ENCODE results near the gene RIMS1.

The RIMS1 gene

GRCh38 chr6:72350296-72350881, 464.0 kb downstream of the RIMS1 start:
- Histone ChIP-seq H4K20me1 (no peaks in the 10 kb centered on the region), H3K9ac (no peak overlapping the region), H3K27me3 (no peaks in the 10 kb centered on the region), H3K4me1 (no peaks in the 10 kb centered on the region), H3K27ac (no peak overlapping the region), H3K36me3 (no peaks in the 10 kb centered on the region), H3K9me3 (replicated peaks in 1 of 11) (no peaks in the 10 kb centered on the region), H3K4me2 (no peak overlapping the region), H3K4me3 (no peak overlapping the region)
- no peak for TF ChIP-seq Cebpa-rat (IDR thresholded peaks at IDR 0.05)

GRCh38 chr6:72363844-72364740, 477.7 kb downstream of the RIMS1 start:
- no peak for TF ChIP-seq Cebpa-rat (IDR thresholded peaks at IDR 0.05)
- Histone ChIP-seq H3K4me3 (no peak overlapping the region), H3K9ac (no peak overlapping the region), H3K4me2 (no peak overlapping the region), H3K9me3 (replicated peaks in 1 of 11) (no peaks in the 10 kb centered on the region), H3K36me3 (no peaks in the 10 kb centered on the region), H4K20me1 (no peaks in the 10 kb centered on the region), H3K27ac (no peak overlapping the region), H3K27me3 (no peaks in the 10 kb centered on the region), H3K4me1 (no peaks in the 10 kb centered on the region)

- Histone ChIP-seq H3K4me3 (no peak overlapping the region), H3K4me2 (no peak overlapping the region), H3K4me1 (no peaks in the 10 kb centered on the region), H3K9ac (no peak overlapping the region), H4K20me1 (no peaks in the 10 kb centered on the region), H3K36me3 (no peaks in the 10 kb centered on the region), H3K27me3 (no peaks in the 10 kb centered on the region), H3K9me3 (replicated peaks in 1 of 11) (no peaks in the 10 kb centered on the region), H3K27ac (no peak overlapping the region)
- no peak for TF ChIP-seq Cebpa-rat (IDR thresholded peaks at IDR 0.05)
Observed at GRCh38 chr6:72365773-72366172, 479.4 kb downstream of the RIMS1 start.

- Histone ChIP-seq H4K20me1 (no peaks in the 10 kb centered on the region), H3K4me2 (no peak overlapping the region), H3K36me3 (no peaks in the 10 kb centered on the region), H3K27ac (no peak overlapping the region), H3K27me3 (no peaks in the 10 kb centered on the region), H3K4me1 (no peaks in the 10 kb centered on the region), H3K4me3 (no peak overlapping the region), H3K9me3 (replicated peaks in 1 of 11) (no peaks in the 10 kb centered on the region), H3K9ac (no peak overlapping the region)
- no peak for TF ChIP-seq Cebpa-rat (IDR thresholded peaks at IDR 0.05)
Observed at GRCh38 chr6:72367439-72367838, 481.1 kb downstream of the RIMS1 start.

GRCh38 chr6:72371473-72371872, 485.1 kb downstream of the RIMS1 start:
- H3K27me3 ChIP-seq: no peaks in the 10 kb centered on the region
- H3K4me3 ChIP-seq: no peak overlapping the region
- no peaks in the 10 kb centered on the region for H3K36me3 ChIP-seq
- no peak overlapping the region for H3K27ac ChIP-seq
- no peaks in the 10 kb centered on the region for H3K4me1 ChIP-seq
- no peak overlapping the region for H3K4me2 ChIP-seq
- no peaks in the 10 kb centered on the region for H4K20me1 ChIP-seq
- TF ChIP-seq Cebpa-rat (IDR thresholded peaks at IDR 0.05): no peak
- no peaks in the 10 kb centered on the region for H3K9me3 ChIP-seq (replicated peaks in 1 of 11)
- no peak overlapping the region for H3K9ac ChIP-seq

- Histone ChIP-seq H3K4me2 (no peak overlapping the region), H4K20me1 (no peaks in the 10 kb centered on the region), H3K9me3 (replicated peaks in 1 of 11) (no peaks in the 10 kb centered on the region), H3K36me3 (no peaks in the 10 kb centered on the region), H3K27ac (no peak overlapping the region), H3K4me3 (no peak overlapping the region), H3K9ac (no peak overlapping the region), H3K4me1 (no peaks in the 10 kb centered on the region), H3K27me3 (no peaks in the 10 kb centered on the region)
- no peak for TF ChIP-seq Cebpa-rat (IDR thresholded peaks at IDR 0.05)
Observed at GRCh38 chr6:72374172-72374571, 487.8 kb downstream of the RIMS1 start.

GRCh38 chr6:72374857-72375256, 488.5 kb downstream of the RIMS1 start:
- no peak overlapping the region for H3K4me3 ChIP-seq
- no peak for TF ChIP-seq Cebpa-rat (IDR thresholded peaks at IDR 0.05)
- H3K27ac ChIP-seq: no peak overlapping the region
- H3K9me3 ChIP-seq (replicated peaks in 1 of 11): no peaks in the 10 kb centered on the region
- no peaks in the 10 kb centered on the region for H3K36me3 ChIP-seq
- H3K4me2 ChIP-seq: no peak overlapping the region
- H3K4me1 ChIP-seq: no peaks in the 10 kb centered on the region
- no peaks in the 10 kb centered on the region for H3K27me3 ChIP-seq
- H3K9ac ChIP-seq: no peak overlapping the region
- H4K20me1 ChIP-seq: no peaks in the 10 kb centered on the region

- Histone ChIP-seq H3K36me3 (no peaks in the 10 kb centered on the region), H3K9ac (no peak overlapping the region)
Observed at GRCh38 chr6:72376736-72377135, 490.4 kb downstream of the RIMS1 start.

GRCh38 chr6:72381076-72381475, 494.7 kb downstream of the RIMS1 start:
- H3K27ac ChIP-seq: no peak overlapping the region

More at GRCh38 chr6:72376736-72377135, 490.4 kb downstream of the RIMS1 start:
- no peak for TF ChIP-seq Cebpa-rat (IDR thresholded peaks at IDR 0.05)
- Histone ChIP-seq H3K4me3 (no peak overlapping the region), H3K9me3 (replicated peaks in 1 of 11) (no peaks in the 10 kb centered on the region), H4K20me1 (no peaks in the 10 kb centered on the region), H3K27ac (no peak overlapping the region), H3K27me3 (no peaks in the 10 kb centered on the region), H3K4me2 (no peak overlapping the region), H3K4me1 (no peaks in the 10 kb centered on the region)

More at GRCh38 chr6:72381076-72381475, 494.7 kb downstream of the RIMS1 start:
- H3K9ac ChIP-seq: no peak overlapping the region
- no peaks in the 10 kb centered on the region for H3K36me3 ChIP-seq
- H3K4me2 ChIP-seq: no peak overlapping the region
- H4K20me1 ChIP-seq: no peaks in the 10 kb centered on the region
- H3K9me3 ChIP-seq (replicated peaks in 1 of 11): no peaks in the 10 kb centered on the region
- peaks cover 0 to 18% (median 0%) of the 10 kb centered on the region in 10 experiments; a peak in 6 of 20 replicates for H3K4me1 ChIP-seq
- TF ChIP-seq Cebpa-rat (IDR thresholded peaks at IDR 0.05): no peak
- no peaks in the 10 kb centered on the region for H3K27me3 ChIP-seq
- H3K4me3 ChIP-seq: no peak overlapping the region
